HEK293 (cell line): ENCODE results near the gene CACHD1.

Experiments used
- CTCF ChIP-seq: fragments of 450-650 bp; formaldehyde crosslinking; IDR thresholded peaks from 2 replicates; pipeline ENCODE4 v1.5.1; 2016; ENCODE audit warnings: missing biosample characterization, missing genetic modification characterization
- ZBTB17 ChIP-seq: fragments of 450-650 bp; formaldehyde crosslinking; IDR thresholded peaks from 2 replicates; pipeline ENCODE4 v1.5.1; 2016; ENCODE audit warnings: missing biosample characterization, missing genetic modification characterization
- ZNF24 ChIP-seq: fragments of 450-650 bp; formaldehyde crosslinking; IDR thresholded peaks from 2 replicates; pipeline ENCODE4 v1.5.1; 2016; ENCODE audit warnings: missing biosample characterization, missing genetic modification characterization

- TF ChIP-seq CTCF (tag by site-specific recombination), result no peak
- TF ChIP-seq ZNF24 (tag by site-specific recombination), result no peak
- TF ChIP-seq ZBTB17, result no peak
These were observed 27.4 kb downstream of the CACHD1 start for GRCh38 chr1:64497088-64497883.
